ENCODE results near the gene SEMA5B. TPM values are rescaled to one million over a fixed set of nuclear protein-coding genes. Genes with fewer than 3 reads are reported as not detected.

The SEMA5B gene
- total and polyA plus RNA-seq, 2 of the 4 experiments (the other 2 are of a cell fraction): not detected

- no peaks in the 10 kb centered on the region; the same call in 1 of the 2 replicates for H3K4me1 ChIP-seq (ENCODE audit: control insufficient read depth, insufficient read depth, low read length)
- H2AK9ac ChIP-seq (replicated peaks; ENCODE audit: low read depth, low read length, poor library complexity): no peak overlapping the region
- H3K23ac ChIP-seq (ENCODE audit: low read depth, low read length): no peak overlapping the region
- H2BK5ac ChIP-seq (ENCODE audit: low read depth, low read length, poor library complexity, severe bottlenecking): no peak overlapping the region
- H2AK5ac ChIP-seq (ENCODE audit: low read depth, low read length): no peak overlapping the region
- no peak overlapping the region for H2BK15ac ChIP-seq (ENCODE audit: low read depth, low read length)
- H3K9me3 ChIP-seq (ENCODE audit: control insufficient read depth, insufficient read depth, low read length): no peaks in the 10 kb centered on the region
- WGBS, 2 experiments (ENCODE audit: extremely low coverage in 2 of 2, insufficient read length in 1 of 2): no CpG with 5 or more reads among the region's 8 CpGs
- H2AFZ ChIP-seq (replicated peaks; ENCODE audit: low read length, poor library complexity): no peak overlapping the region
- no peaks in the 10 kb centered on the region for H4K20me1 ChIP-seq (ENCODE audit: insufficient read depth, low read length)
- H4K8ac ChIP-seq (ENCODE audit: low read depth in 2 of 2, low read length in 2 of 2): no peak overlapping the region
- H3K56ac ChIP-seq (ENCODE audit: extremely low read depth, insufficient read depth, low read length): no peak overlapping the region
- H4K5ac ChIP-seq (ENCODE audit: low read depth, low read length): no peak overlapping the region
- intact Hi-C loops (cut with micrococcal nuclease) (no loop called here), in situ Hi-C loops (cut with MboI; ENCODE audit: low sequenced_read_pairs) (no loop called here), dilution Hi-C loops (cut with HindIII; ENCODE audit: low sequenced_read_pairs, unreplicated experiment) (no loop called here)
- no peak overlapping the region for H4K91ac ChIP-seq (ENCODE audit: insufficient read depth, low read depth, low read length)
- no peak overlapping the region for H3K9ac ChIP-seq (ENCODE audit: low read depth, low read length)
- peaks cover 21% of the 10 kb centered on the region for H3K27me3 ChIP-seq (ENCODE audit: control insufficient read depth, insufficient read depth, low read length)
- H3K9me1 ChIP-seq (ENCODE audit: insufficient read depth, low read length): no peaks in the 10 kb centered on the region
- H3K18ac ChIP-seq (ENCODE audit: low read depth, low read length): no peak overlapping the region
- DNase-seq: no peak
- ChIA-PET CTCF (no interaction called here), POLR2A (ENCODE audit: unreplicated experiment) (no interaction called here)
- no peak overlapping the region for H3K4me2 ChIP-seq (ENCODE audit: low read depth, low read length)
- H2BK120ac ChIP-seq (ENCODE audit: low read depth, low read length): no peak overlapping the region
- no TSS peak for BruUV-seq (replicated peaks)
- H3K4me3 ChIP-seq (ENCODE audit: insufficient read depth, low read depth, low read length): no peak overlapping the region
- TF ChIP-seq RAD21 (IDR thresholded peaks at IDR 0.05; ENCODE audit: low read length): no peak
- TF ChIP-seq POLR2A (IDR thresholded peaks at IDR 0.05; ENCODE audit: low read depth, low read length): no peak
- no peak for TF ChIP-seq SMC3 (IDR thresholded peaks at IDR 0.05; ENCODE audit: low read depth, low read length)
- no peak for TF ChIP-seq CEBPB (IDR thresholded peaks at IDR 0.05; ENCODE audit: low read depth, low read length)
- TF ChIP-seq USF2 (IDR thresholded peaks at IDR 0.05; ENCODE audit: low read depth, low read length): no peak
- TF ChIP-seq FOS (IDR thresholded peaks at IDR 0.05; ENCODE audit: low read depth, low read length): no peak
- no peak for TF ChIP-seq BHLHE40 (IDR thresholded peaks at IDR 0.05; ENCODE audit: low read depth, low read length)
- no peak for TF ChIP-seq RCOR1 (IDR thresholded peaks at IDR 0.05; ENCODE audit: insufficient replicate concordance, low read length)
- TF ChIP-seq CHD1 (IDR thresholded peaks at IDR 0.05; ENCODE audit: low read depth, low read length): no peak
- TF ChIP-seq RFX5 (IDR thresholded peaks at IDR 0.05; ENCODE audit: low read depth, low read length): no peak
- TF ChIP-seq NFE2L2 (IDR thresholded peaks at IDR 0.05; ENCODE audit: low read depth, low read length): no peak
- no peak for TF ChIP-seq MAFK (IDR thresholded peaks at IDR 0.05; ENCODE audit: low read depth, low read length)
- no peak for TF ChIP-seq CTCF (conservative IDR thresholded peaks at IDR 0.05; ENCODE audit: low read depth, low read length)
- no peak for TF ChIP-seq ELK1 (IDR thresholded peaks at IDR 0.05; ENCODE audit: borderline replicate concordance, low read depth, low read length)
- TF ChIP-seq MAZ (IDR thresholded peaks at IDR 0.05; ENCODE audit: borderline replicate concordance, low read depth, low read length): no peak
- TF ChIP-seq MXI1 (IDR thresholded peaks at IDR 0.05; ENCODE audit: borderline replicate concordance, low read depth, low read length): no peak
- no peak for ATAC-seq (ENCODE audit: low read depth)
- no peak overlapping the region for H2BK20ac ChIP-seq (ENCODE audit: low read depth, low read length)
- H3K27ac ChIP-seq (ENCODE audit: insufficient read depth, low read length): no peak overlapping the region
- H3K14ac ChIP-seq (replicated peaks; ENCODE audit: low read depth, low read length): no peak overlapping the region
- no peaks in the 10 kb centered on the region for H3K36me3 ChIP-seq (ENCODE audit: control insufficient read depth, insufficient read depth, low read length)
- H3K79me1 ChIP-seq (ENCODE audit: low read depth in 1 of 2, low read length in 2 of 2): no peaks in the 10 kb centered on the region
- no peak overlapping the region for H3K4ac ChIP-seq (ENCODE audit: low read depth, low read length)
Measured at GRCh38 chr3:122893282-122893681, 134.3 kb downstream of the SEMA5B start.

Data from IMR-90 (cell line).